H9 (cell line): Measurements from ENCODE around the gene CHST13. TPM values are rescaled to one million over a fixed set of nuclear protein-coding genes. Genes with fewer than 3 reads are reported as not detected.
A peak's percentile ranks its signal among the peaks of the same experiment; 100 is the strongest.

Source experiments
- DNase-seq: peaks from one replicate; pipeline ENCODE4 v3.0.0-alpha.2; 2017
- H2AFZ ChIP-seq: one replicate; pipeline ENCODE4 v1.6.1; 2013; ENCODE audit warnings: mild to moderate bottlenecking, low read length, control low read depth, moderate library complexity
- H2AK5ac ChIP-seq: 2 replicates; pipeline ENCODE4 v1.6.1; 2013; ENCODE audit warnings: low read length, control low read depth, mixed read lengths; ENCODE audit not compliant: insufficient read length
- H2BK120ac ChIP-seq: one replicate; pipeline ENCODE4 v1.6.1; 2013; ENCODE audit warnings: low read depth, mild to moderate bottlenecking, low read length, control low read depth, inconsistent platforms; ENCODE audit not compliant: poor library complexity, severe bottlenecking
- H2BK12ac ChIP-seq: 2 replicates; pipeline ENCODE4 v1.6.1; 2013; ENCODE audit warnings: low read length, control low read depth, mixed read lengths, low read depth; ENCODE audit not compliant: insufficient read length
- H2BK15ac ChIP-seq: 2 replicates; pipeline ENCODE4 v1.6.1; 2013; ENCODE audit warnings: low read depth, low read length, control low read depth
- H2BK20ac ChIP-seq: one replicate; pipeline ENCODE4 v1.6.1; 2013; ENCODE audit warnings: low read depth, mild to moderate bottlenecking, low read length, control low read depth, inconsistent platforms; ENCODE audit not compliant: poor library complexity, severe bottlenecking
- H2BK5ac ChIP-seq: 2 replicates; pipeline ENCODE4 v1.6.1; 2013; ENCODE audit warnings: low read length, control low read depth, mixed read lengths; ENCODE audit not compliant: insufficient read length
- H3K14ac ChIP-seq: 2 replicates; pipeline ENCODE4 v1.6.1; 2013; ENCODE audit warnings: low read length, control low read depth; ENCODE audit not compliant: insufficient read depth
- H3K18ac ChIP-seq: 2 replicates; pipeline ENCODE4 v1.6.1; 2013; ENCODE audit warnings: low read depth, mild to moderate bottlenecking, mixed read lengths, low read length, control low read depth; ENCODE audit not compliant: insufficient read length
- H3K23ac ChIP-seq: 2 replicates; pipeline ENCODE4 v1.6.1; 2013; ENCODE audit warnings: low read length, control low read depth, mixed read lengths, low read depth; ENCODE audit not compliant: insufficient read length
- H3K23me2 ChIP-seq: 2 replicates; pipeline ENCODE4 v1.6.1; 2013; ENCODE audit warnings: low read depth, mild to moderate bottlenecking, mixed read lengths, low read length, control low read depth; ENCODE audit not compliant: insufficient read length, poor library complexity, severe bottlenecking
- H3K27ac ChIP-seq: 2 replicates; pipeline ENCODE4 v1.5.1; 2013; ENCODE audit warnings: low read length, control low read depth, mixed read lengths, low read depth; ENCODE audit not compliant: insufficient read length
- H3K27me3 ChIP-seq: 2 replicates; pipeline ENCODE4 v1.6.1; 2013; ENCODE audit warnings: low read length, control low read depth, inconsistent platforms; ENCODE audit not compliant: insufficient read depth
- H3K4ac ChIP-seq: 2 replicates; pipeline ENCODE4 v1.6.1; 2013; ENCODE audit warnings: low read depth, mild to moderate bottlenecking, control low read depth, inconsistent platforms, low read length, moderate library complexity
- H3K4me1 ChIP-seq: 2 replicates; pipeline ENCODE4 v1.6.1; 2013; ENCODE audit warnings: low read length, control low read depth, inconsistent platforms; ENCODE audit not compliant: insufficient read depth
- H3K4me2 ChIP-seq: 2 replicates; pipeline ENCODE4 v1.6.1; 2013; ENCODE audit warnings: low read length, control low read depth, mixed read lengths; ENCODE audit not compliant: insufficient read length, insufficient read depth
- H3K56ac ChIP-seq: 2 replicates; pipeline ENCODE4 v1.6.1; 2013; ENCODE audit warnings: low read depth, mild to moderate bottlenecking, mixed read lengths, low read length, control low read depth; ENCODE audit not compliant: insufficient read length
- H3K79me1 ChIP-seq: 2 replicates; pipeline ENCODE4 v1.6.1; 2013; ENCODE audit warnings: low read depth, mild to moderate bottlenecking, moderate library complexity, low read length, control low read depth, inconsistent platforms; ENCODE audit not compliant: insufficient read depth, poor library complexity, severe bottlenecking
- H3K79me2 ChIP-seq: 2 replicates; pipeline ENCODE4 v1.6.1; 2013; ENCODE audit warnings: low read length, control low read depth, inconsistent platforms; ENCODE audit not compliant: insufficient read depth
- H3K9ac ChIP-seq: 2 replicates; pipeline ENCODE4 v1.6.1; 2013; ENCODE audit warnings: low read length, control low read depth, mixed read lengths; ENCODE audit not compliant: insufficient read length; ENCODE audit errors: extremely low read depth
- H3K9me3 ChIP-seq: one replicate; pipeline ENCODE4 v1.6.1; 2013; ENCODE audit warnings: low read depth, low read length, inconsistent platforms; ENCODE audit not compliant: control insufficient read depth
- H3T11ph ChIP-seq: one replicate; pipeline ENCODE4 v1.6.1; 2013; ENCODE audit warnings: mild to moderate bottlenecking, low read length, control low read depth, inconsistent platforms
- H4K20me1 ChIP-seq: one replicate; pipeline ENCODE4 v1.6.1; 2013; ENCODE audit not compliant: control insufficient read depth, insufficient read length, insufficient read depth
- H4K5ac ChIP-seq: 2 replicates; pipeline ENCODE4 v1.6.1; 2013; ENCODE audit warnings: low read depth, mild to moderate bottlenecking, mixed read lengths, low read length, control low read depth; ENCODE audit not compliant: insufficient read length
- H4K8ac ChIP-seq: replicated peaks from 2 replicates; pipeline ENCODE4 v1.6.1; 2013; ENCODE audit warnings: low read length, control low read depth, mixed read lengths, low read depth; ENCODE audit not compliant: insufficient read length
- H4K91ac ChIP-seq: 2 replicates; pipeline ENCODE4 v1.6.1; 2013; ENCODE audit warnings: low read depth, mild to moderate bottlenecking, moderate library complexity, mixed read lengths, low read length, control low read depth; ENCODE audit not compliant: insufficient read length
- H3K27ac Mint-ChIP-seq, 3 experiments: 2 replicates in 2 of 3; 3 replicates in 1 of 3; pipeline ENCODE4 v1.8.0; 2020 to 2021; ENCODE audit warnings: mixed read lengths in 3 of 3, mild to moderate bottlenecking in 1 of 3, moderate library complexity in 1 of 3
- H3K27me3 Mint-ChIP-seq: 2 replicates; pipeline ENCODE4 v1.8.0; 2021; ENCODE audit warnings: low read depth, mild to moderate bottlenecking, moderate library complexity, mixed read lengths
- H3K36me3 Mint-ChIP-seq, 3 experiments: 2 replicates in 2 of 3; 3 replicates in 1 of 3; pipeline ENCODE4 v1.8.0; 2020 to 2021; ENCODE audit warnings: low read depth in 3 of 3, mixed read lengths in 3 of 3; ENCODE audit not compliant: insufficient read depth in 1 of 3
- H3K4me1 Mint-ChIP-seq, 2 experiments: 2 replicates each; pipeline ENCODE4 v1.8.0; 2020; ENCODE audit warnings: mixed read lengths in 2 of 2
- H3K4me3 Mint-ChIP-seq, 2 experiments: 2 replicates in 1 of 2; 3 replicates in 1 of 2; pipeline ENCODE4 v1.8.0; 2020 to 2021; ENCODE audit warnings: mild to moderate bottlenecking in 2 of 2, mixed read lengths in 2 of 2, moderate library complexity in 1 of 2
- H3K9me3 Mint-ChIP-seq, 2 experiments: 2 replicates in 1 of 2; 3 replicates in 1 of 2; pipeline ENCODE4 v1.8.0; 2020; ENCODE audit warnings: mild to moderate bottlenecking in 2 of 2, mixed read lengths in 2 of 2, moderate library complexity in 1 of 2
- WGBS: extraction: QIAGEN DNeasy Blood & Tissue Kit; methylation state at CpG from one replicate; pipeline ENCODE4 v1.1.7; 2013; ENCODE audit warnings: missing lambda C conversion rate, low lambda C conversion rate, mixed read lengths; ENCODE audit not compliant: insufficient read length; ENCODE audit errors: extremely low coverage; 5-methylcytosine and 5-hydroxymethylcytosine counted together
- total RNA-seq: library from RNA; stranded (reverse); gene quantifications from 2 replicates; pipeline ENCODE4 v1.2.1, GENCODE V29; 2021
- TF ChIP-seq, protein P1 (sequence below): fragments of 200-600 bp; sonication (generic); conservative IDR thresholded peaks from 3 replicates; pipeline ENCODE4 v1.8.0; 2021; ENCODE audit warnings: antibody characterized with exemption, mild to moderate bottlenecking

Gene CHST13
- total RNA-seq, 1 experiment from 2014 or later: 0.85 TPM

DNA sequence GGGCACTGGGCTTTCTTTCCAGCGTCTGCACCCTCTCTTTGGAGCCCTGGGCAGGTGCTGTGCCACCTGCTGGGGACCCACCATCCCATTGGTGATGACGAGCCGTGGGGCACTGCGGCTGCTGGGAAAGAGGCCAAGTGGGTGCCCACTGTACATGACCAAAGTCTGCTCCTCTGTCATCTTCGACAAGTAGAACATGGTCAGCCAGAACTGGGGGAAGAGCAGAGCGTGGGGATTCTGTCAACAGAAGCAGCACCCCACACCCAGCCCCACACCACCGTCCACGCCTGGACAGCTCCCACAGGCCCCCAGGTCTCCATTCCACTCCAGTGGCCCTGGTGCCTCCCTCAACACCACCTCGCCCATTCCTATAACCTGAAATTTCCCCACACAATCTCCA, 16.1 kb upstream of the CHST13 start:
- Histone ChIP-seq H3K79me2 (no peaks in the 10 kb centered on the region), H3K23ac (no peak overlapping the region), H3K4me2 (no peak overlapping the region), H3K27me3 (no peaks in the 10 kb centered on the region), H3K79me1 (no peaks in the 10 kb centered on the region), H2AFZ (no peak overlapping the region), H2BK12ac (no peak overlapping the region), H2BK5ac (no peak overlapping the region), H3K27ac (no peak overlapping the region), H3K4ac (no peak overlapping the region), H4K8ac (no peak overlapping the region), H4K20me1 (no peaks in the 10 kb centered on the region), H2BK15ac (no peak overlapping the region), H4K5ac (no peak overlapping the region), H2AK5ac (no peak overlapping the region), H3T11ph (no peak overlapping the region), H4K91ac (peak overlapping the region; percentile 33), H3K4me1 (no peaks in the 10 kb centered on the region), H3K14ac (no peak overlapping the region; the same call in 1 of the 2 replicates), H3K9ac (no peak overlapping the region), H3K56ac (no peak overlapping the region), H2BK120ac (no peak overlapping the region), H3K23me2 (no peaks in the 10 kb centered on the region), H3K18ac (no peak overlapping the region), H2BK20ac (no peak overlapping the region), H3K9me3 (no peaks in the 10 kb centered on the region)
- H3K36me3 Mint-ChIP-seq: no peaks in the 10 kb centered on the region
- H3K27me3 Mint-ChIP-seq: peaks cover 2% of the 10 kb centered on the region; the same call in 1 of the 2 replicates
- DNase-seq: no peak
- TF ChIP-seq, protein P1, sequence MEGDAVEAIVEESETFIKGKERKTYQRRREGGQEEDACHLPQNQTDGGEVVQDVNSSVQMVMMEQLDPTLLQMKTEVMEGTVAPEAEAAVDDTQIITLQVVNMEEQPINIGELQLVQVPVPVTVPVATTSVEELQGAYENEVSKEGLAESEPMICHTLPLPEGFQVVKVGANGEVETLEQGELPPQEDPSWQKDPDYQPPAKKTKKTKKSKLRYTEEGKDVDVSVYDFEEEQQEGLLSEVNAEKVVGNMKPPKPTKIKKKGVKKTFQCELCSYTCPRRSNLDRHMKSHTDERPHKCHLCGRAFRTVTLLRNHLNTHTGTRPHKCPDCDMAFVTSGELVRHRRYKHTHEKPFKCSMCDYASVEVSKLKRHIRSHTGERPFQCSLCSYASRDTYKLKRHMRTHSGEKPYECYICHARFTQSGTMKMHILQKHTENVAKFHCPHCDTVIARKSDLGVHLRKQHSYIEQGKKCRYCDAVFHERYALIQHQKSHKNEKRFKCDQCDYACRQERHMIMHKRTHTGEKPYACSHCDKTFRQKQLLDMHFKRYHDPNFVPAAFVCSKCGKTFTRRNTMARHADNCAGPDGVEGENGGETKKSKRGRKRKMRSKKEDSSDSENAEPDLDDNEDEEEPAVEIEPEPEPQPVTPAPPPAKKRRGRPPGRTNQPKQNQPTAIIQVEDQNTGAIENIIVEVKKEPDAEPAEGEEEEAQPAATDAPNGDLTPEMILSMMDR: no peak
- H3K27ac Mint-ChIP-seq: no peak overlapping the region
- H3K4me3 Mint-ChIP-seq: no peak overlapping the region
- no peaks in the 10 kb centered on the region for H3K9me3 Mint-ChIP-seq
- peaks cover 5% of the 10 kb centered on the region in 2 experiments; a peak in 3 of 4 replicates for H3K4me1 Mint-ChIP-seq
- WGBS: no CpG with 5 or more reads among the region's 9 CpGs
